Activated T-cell treated with anti-CD3 and anti-CD28 coated beads for 1 hour (primary cell): ENCODE measurements around the gene PHRF1.
"Not testable (repeated sequence)": the region's sequence is repeated elsewhere in the genome, so short reads cannot be mapped to it uniquely, and the experiment has no call there.

Experiments used
- DNase-seq: peaks from one replicate; pipeline ENCODE4 v3.0.0-alpha.2; 2020; ENCODE audit warnings: low read depth

The PHRF1 gene

DNA sequence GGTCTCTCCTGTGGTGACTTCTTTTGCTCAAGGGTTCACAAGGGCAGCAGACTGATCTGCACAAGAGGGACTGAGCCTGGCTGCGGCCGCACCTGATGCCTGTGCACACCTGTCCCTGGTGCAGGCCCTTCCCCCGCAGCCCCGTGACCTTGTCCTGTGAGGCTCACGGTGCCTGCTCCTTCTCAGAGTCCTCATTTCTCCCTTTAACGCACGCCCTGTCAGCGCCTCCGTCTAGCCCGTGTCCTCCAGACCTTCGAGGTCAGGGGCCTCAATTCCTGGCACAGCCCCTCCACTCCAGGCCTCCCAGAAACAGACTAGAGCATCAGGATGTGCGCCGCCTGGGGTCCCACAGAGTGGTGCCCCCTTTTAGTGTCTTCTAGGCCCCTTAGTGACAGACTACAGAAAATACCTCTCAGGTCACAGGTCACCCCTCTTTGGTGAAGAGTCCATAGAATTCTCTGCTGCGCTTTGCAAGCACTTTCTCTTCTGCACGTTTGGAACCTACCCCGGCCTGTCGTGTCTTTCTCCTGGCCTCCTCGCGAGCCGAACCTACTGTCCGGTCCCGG, 59.8 kb downstream of the PHRF1 start:
- DNase-seq: no peak

DNA sequence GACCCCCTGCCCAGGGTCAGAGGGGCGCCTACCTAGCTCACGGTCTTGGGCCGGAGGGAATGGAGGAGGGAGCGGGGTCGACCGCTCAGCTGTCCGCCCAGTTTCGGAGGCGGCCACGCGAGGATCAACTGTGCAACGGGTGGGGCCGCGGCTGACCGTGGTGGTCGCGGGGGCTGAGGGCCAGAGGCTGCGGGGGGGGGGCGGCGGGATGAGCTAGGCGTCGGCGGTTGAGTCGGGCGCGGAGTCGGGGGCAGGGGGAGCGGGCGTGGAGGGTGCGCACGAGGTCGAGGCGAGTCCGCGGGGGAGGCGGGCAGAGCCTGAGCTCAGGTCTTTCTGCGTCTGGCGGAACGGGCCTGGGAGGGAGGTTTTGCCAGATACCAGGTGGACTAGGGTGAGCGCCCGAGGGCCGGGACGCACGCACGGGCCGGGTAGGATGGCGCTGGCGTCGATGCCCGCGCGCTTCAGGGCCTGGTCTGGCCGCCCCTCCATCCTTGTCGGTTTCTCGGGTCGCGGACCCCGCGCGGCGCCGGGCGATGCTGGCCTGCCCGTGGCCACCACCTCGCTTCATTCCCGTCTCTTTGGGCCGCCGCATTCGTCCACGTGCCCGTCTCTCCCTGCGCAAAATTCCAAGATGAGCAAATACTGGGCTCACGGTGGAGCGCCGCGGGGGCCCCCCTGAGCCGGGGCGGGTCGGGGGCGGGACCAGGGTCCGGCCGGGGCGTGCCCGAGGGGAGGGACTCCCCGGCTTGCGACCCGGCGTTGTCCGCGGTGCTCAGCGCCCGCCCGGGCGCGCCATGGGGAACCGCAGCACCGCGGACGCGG, 60.5 kb downstream of the PHRF1 start, which contains the start of gene DRD4:
DRD4 (plus strand) TSS at position 759 of the 822 bp plus-strand sequence; CDS start at position 795, 36 bp downstream.
- DNase-seq: no peak

DNA sequence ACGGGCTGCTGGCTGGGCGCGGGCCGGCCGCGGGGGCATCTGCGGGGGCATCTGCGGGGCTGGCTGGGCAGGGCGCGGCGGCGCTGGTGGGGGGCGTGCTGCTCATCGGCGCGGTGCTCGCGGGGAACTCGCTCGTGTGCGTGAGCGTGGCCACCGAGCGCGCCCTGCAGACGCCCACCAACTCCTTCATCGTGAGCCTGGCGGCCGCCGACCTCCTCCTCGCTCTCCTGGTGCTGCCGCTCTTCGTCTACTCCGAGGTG, 61.0 kb downstream of the PHRF1 start:
- DNase-seq: no peak

DNA sequence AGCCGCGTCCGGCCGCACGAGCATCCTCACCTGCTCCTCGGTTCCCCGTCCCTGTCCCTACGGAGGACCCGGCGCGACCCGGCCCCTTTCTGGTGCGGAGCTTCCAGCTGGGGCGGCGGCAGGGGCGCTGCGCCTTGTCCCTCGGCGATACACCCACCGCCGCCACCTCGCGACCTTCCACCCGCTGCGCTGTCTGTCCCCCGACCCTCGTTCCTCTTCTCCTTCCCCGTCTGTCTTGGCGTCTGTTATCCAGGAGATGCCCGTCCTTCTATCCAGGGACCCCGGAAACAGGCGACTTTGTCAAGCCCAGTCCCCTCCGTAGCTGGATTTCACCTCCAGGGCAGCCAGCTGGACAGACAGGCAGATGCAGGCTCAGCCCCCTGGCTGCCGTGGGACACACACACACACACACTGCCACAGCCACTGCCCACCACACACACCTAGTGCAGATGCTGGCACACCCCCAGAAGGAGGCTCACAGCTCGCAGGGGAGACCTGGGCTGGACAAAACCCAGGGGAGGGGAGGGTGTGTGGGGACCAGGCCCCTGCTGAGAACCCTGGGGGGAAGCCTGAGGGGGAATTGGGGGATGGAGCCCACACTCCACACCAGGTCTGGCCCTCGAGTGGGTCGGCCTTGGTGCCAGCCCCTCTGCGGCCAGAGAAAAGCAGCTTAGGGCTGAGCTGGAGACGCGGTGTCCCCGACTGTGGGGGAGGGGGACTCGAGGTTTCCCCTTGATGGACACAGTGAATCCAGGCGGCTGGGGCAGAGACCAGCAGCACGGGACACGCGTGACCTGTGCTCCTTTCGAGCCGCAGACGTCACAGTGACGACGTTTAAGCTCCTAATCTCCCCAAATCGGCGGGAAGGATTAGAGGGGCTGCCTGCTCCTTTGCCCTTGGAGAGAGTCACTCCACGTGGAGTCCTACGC, 61.6 kb downstream of the PHRF1 start:
- DNase-seq: no peak

DNA sequence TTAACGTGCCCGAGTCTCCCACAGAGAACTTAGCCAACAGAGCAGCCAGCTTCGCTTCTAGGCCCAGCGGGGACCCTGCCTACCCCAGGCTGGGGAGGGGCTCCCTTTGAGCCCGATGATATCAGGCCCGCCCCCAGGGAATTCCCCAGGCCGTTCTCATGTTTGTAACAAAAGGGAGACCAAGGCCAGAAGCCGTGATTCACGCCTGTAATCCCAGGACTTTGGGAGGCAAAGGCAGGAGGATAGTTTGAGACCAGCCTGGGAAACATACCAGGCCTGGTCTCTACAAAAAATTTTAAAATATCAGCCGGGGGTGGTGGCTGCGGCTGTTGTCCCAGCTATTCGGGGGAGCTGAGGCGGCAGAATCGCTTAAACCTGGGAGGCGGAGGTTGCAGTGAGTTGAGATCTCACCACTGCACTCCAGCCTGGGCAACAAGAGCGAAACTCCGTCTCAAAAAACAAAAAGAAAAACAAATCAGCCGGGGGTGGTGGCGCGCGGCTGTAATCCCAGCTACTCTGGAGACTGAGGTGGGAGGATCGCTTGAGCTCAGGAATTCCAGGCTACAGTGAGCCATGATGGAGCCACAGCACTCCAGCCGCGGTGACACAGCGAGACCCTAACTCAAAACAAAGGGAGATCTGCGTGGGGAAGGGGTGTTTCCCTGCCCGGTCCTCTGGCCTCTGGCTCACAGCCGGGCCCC, 62.5 kb downstream of the PHRF1 start:
- DNase-seq: no peak

DNA sequence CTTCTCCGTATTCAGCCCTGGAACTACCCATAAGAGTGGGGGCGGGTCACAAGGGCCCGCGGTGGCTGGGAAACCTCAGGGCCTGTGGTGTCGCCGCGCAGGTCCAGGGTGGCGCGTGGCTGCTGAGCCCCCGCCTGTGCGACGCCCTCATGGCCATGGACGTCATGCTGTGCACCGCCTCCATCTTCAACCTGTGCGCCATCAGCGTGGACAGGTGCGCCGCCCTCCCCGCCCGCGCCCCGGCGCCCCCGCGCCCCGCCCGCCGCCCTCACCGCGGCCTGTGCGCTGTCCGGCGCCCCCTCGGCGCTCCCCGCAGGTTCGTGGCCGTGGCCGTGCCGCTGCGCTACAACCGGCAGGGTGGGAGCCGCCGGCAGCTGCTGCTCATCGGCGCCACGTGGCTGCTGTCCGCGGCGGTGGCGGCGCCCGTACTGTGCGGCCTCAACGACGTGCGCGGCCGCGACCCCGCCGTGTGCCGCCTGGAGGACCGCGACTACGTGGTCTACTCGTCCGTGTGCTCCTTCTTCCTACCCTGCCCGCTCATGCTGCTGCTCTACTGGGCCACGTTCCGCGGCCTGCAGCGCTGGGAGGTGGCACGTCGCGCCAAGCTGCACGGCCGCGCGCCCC, 63.2 kb downstream of the PHRF1 start:
- no peak for DNase-seq

DNA sequence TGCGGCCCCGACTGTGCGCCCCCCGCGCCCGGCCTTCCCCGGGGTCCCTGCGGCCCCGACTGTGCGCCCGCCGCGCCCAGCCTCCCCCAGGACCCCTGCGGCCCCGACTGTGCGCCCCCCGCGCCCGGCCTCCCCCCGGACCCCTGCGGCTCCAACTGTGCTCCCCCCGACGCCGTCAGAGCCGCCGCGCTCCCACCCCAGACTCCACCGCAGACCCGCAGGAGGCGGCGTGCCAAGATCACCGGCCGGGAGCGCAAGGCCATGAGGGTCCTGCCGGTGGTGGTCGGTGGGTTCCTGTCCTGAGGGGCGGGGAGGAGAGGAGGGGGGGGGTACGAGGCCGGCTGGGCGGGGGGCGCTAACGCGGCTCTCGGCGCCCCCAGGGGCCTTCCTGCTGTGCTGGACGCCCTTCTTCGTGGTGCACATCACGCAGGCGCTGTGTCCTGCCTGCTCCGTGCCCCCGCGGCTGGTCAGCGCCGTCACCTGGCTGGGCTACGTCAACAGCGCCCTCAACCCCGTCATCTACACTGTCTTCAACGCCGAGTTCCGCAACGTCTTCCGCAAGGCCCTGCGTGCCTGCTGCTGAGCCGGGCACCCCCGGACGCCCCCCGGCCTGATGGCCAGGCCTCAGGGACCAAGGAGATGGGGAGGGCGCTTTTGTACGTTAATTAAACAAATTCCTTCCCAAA, 63.9 kb downstream of the PHRF1 start:
- no peak for DNase-seq

DNA sequence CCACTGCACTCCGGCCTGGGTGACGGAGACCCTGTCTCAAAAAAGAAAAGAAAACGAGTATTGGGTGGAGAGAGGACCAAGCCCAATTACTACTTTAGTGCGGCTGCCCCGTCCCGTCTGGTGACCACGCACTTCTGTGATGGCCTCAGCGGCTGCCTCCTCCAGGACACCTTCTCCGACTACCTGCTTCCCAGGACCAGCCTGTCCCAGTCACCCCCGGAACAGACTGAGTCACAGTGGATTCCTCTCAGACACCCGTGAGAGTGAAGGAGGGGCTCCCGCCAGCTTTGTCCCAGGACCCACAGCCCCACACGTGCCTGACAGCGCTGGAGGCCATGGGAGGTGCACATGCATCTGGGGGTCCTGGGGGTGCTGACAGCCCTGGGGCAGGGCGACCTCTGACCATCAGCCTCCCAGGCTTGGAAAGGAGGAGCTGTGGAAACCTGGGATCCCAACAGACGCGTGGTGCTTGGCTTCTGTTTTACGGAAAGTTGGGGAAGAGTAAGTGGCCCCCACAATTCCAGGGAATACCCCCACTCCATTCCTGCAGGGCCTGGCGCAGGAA, 65.6 kb downstream of the PHRF1 start:
- no peak for DNase-seq

DNA sequence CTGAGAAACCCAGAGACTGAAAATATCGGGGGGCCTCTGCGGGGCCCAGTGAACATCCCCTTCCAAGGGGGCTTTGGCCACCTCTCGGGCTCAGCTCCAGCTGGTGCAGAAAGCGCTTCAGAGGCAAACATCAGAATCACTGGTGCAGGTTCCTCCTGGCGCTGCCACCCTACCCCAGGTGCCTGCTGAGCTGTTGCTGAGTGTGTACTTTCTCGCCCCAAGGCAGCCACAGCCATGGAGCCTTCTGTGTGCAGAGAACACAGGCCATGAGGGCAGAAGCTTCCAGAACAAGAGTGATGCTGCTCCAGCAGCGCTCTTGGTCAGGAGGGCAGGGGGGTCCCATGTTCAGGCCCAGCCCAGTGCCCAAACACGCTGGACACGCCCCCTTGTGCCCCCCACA, 67.1 kb downstream of the PHRF1 start:
- no peak for DNase-seq

DNA sequence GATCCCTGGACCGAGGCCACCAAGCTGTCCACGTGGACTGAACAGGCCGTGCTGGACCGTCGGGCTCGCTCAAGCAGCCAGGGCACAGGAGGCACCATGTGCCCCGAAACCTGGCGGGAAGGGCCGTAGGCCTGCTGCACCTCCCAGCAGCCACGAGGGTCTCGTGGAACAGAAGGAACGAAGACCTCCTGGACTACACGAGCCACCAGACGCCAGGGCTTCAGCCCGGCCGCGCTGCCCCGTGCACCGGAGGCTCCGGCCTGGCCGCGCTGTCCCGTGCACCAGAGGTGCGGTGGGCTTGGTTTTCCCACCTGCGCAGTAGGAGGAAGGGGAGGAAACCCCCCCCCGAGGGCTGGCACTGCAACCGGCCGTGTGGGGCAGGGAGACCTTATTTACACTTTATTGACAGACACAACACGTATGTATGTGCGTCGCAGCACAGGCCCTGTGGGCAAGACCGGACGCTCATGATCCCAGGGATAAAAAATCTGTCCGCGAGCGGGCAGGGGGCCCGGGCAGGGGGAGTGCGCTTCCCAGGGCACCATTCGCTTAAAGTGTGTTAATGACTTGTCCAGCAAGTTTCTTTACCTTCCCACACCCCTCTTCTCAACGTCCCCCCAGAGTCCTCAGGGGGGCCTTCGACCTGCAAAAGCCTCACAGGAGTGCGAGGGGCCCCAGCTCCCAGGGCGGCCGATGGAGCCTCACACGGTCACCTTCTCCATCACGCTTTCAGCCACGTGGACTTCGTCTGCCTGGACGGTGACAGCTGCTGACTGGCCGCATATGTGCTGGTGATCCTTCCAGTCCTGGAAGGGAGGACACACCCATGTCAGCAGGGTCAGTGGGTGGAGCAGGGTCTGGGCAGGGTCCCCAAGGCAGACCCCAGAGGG, 67.8 kb downstream of the PHRF1 start:
- no peak for DNase-seq

DNA sequence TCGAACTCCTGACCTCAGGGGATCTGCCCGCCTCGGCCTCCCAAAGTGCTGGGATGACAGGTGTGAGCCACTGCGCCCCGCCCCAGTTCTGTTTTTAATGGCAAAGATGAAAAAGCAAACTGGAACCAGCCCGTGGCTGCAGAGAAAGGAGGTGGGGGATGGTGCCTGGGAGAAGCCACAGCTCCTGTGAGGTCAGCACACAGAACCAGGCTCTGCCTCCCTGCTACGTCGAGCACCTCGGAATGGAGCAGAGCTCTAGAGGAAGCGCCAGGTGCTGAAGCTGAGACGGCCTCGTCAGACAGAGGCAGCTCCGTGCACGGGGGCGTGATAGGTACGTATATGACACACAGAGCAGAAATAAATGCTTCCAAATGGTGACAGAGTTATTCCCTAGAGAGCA, 69.3 kb downstream of the PHRF1 start:
- no peak for DNase-seq

DNA sequence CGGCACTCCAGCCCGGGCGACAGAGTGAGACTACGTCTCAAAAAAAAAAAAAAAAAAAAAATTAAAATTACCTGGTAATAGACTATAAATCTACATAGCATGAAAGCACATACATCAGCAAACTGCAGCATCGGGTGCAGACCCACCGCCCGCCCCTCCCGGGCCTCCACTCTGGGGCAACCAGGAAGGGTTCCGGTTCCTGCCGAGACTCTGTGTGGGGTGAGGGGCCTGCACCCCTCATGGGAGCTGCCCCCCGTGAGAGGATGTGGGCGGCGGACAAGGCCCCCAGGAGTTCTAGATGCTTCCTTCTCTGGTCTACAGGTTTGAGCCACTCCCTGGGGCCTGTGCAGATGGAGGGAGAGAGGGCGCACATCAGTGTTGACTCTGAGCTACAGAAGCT, 69.9 kb downstream of the PHRF1 start:
- no peak for DNase-seq

DNA sequence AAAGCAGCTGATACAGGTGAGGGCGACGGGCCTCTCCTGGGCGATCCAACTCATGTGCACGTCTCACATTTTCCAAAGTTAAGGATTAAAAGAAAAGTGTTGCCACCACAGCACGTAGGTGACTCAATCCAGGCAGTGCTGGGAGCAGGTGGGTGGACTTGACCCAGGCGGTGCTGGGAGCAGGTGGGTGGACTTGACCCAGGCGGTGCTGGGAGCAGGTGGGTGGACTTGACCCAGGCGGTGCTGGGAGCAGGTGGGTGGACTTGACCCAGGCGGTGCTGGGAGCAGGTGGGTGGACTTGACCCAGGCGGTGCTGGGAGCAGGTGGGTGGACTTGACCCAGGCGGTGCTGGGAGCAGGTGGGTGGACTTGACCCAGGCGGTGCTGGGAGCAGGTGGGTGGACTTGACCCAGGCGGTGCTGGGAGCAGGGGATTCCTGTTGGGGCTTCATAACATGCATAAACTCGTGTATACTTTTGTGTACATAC, 71.4 kb downstream of the PHRF1 start:
- DNase-seq: not testable (repeated sequence)

DNA sequence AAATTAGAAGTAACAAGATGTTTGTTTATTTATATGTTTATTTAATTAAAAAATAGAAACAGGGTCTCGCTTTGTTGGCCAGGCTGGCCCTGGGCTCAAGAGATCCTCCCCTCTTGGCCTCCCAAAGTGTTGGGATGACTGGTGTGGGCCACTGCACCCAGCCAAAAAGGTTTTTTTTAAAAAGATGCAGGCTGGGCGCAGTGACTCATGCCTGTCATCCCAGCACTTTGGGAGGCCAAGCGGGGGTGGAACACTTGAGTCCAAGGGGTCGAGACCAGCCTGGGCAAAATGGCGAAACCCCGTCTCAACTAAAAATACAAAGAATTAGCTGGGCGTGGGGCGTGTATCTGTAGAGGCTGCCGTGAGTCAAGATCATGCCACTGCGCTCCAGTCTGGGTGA, 74.2 kb downstream of the PHRF1 start:
- DNase-seq: no peak

DNA sequence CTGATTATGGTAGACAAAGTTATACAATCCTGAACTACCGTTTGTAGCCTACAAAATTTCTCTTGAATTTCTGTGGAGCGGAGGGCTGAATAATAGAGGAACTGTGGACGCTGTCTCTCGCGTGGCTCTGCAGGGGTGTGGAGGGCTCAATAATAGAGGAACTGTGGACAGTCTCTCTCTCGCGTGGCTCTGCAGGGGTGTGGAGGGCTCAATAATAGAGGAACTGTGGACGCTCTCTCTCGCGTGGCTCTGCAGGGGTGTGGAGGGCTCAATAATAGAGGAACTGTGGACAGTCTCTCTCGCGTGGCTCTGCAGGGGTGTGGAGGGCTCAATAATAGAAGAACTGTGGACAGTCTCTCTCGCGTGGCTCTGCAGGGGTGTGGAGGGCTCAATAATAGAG, 76.9 kb downstream of the PHRF1 start:
- DNase-seq: not testable (repeated sequence)

DNA sequence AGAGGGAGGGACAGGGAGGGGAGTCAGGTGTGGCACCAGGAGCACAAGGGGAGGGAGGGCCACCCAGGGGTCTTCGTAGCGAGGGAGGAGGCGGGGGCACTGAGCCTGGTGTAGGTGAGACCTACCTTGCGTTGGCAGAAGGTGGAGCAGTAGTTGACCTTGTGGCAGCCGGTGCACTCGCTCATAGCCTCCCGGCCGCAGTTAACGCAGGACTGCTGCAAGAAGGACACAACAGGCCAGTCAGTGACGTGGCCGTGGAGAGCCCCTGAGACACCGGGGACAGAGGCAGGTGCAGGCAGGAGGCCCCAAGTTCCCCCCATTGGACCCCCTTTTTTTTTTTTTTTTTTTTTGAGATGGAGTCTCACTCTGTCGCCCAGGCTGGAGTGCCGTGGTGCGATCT, 77.6 kb downstream of the PHRF1 start:
- no peak for DNase-seq

DNA sequence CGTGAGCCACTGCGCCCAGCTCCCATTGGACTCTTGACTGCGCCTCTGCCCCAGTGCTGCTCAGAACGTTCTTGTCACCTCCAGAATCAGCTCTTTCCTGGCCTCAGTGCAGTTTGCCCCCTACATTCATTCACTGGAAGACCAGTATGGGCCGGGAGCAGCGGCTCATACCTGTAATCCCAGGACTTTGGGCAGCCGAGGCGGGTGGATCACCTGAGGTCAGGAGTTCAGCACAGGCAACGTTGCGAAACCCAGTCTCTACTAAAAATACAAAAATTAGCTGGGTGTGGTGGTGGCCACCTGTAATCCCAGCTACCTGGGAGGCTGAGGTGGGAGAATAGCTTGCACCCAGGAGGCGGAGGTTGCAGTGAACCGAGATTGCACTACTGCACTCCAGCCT, 78.2 kb downstream of the PHRF1 start:
- DNase-seq: not testable (repeated sequence)

DNA sequence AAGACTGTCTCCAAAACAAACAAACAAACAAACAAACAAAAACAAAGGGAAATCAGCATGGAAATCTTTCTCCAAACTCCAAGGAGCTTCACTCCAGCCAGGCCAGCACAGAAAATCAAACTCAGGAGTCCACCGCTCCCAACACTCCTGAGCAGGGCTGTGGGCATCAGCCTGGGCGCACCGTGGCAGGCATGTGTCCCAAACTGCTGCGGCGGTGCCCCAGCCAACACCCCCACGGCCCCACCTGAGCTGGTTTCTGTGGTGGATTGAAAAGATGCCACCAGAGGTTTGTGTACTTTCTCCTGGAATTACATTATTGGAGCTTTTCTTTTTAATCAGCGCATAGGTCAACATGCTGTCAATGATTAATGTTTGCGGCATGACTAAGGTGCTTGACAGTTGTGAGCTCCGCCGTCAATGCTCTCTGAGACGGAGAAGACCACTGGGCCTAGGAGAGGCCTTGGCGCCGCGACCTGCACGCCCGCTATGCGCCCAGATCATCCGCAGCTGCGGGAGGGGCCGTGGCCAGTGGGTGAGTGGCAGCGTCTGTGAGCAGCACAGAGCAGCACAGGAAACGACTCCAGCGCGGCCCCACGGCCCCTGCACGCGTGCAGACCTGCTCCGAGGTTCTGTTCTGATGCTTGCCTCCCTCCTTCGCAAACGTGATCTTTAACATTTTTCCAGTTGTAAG, 78.9 kb downstream of the PHRF1 start:
- DNase-seq: no peak

DNA sequence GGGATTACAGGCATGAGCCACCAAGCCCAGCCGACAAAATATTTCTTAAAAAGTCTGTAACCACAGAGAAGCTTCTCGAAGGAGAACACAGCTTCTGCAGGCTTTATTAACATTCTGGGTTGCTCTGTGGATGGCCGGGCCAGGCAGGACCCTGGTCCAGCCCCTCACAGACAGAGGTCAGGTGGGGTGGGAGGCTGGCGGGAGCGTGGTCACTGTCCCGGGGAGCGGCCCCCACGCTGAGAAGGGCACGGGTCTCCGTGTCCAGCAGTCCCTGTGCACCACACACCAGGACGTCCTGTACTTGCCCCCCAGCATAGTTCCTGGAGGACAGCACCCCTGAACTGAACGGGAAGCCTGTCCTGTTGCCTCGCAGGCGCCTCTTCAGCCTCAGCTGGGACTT, 80.2 kb downstream of the PHRF1 start:
- DNase-seq: no peak
